IMR-90 (cell line): Measurements from ENCODE around the gene MSRB1. TPM values are rescaled to one million over a fixed set of nuclear protein-coding genes. Genes with fewer than 3 reads are reported as not detected.

ENCODE experiments used
- ATAC-seq: fragments of 200-7000 bp; cut with Tn5 transposase; 2 replicates; pipeline ENCODE4 v1.9.1; 2020; ENCODE audit warnings: low read depth, mild to moderate bottlenecking, moderate library complexity
- BruUV-seq: library from RNA; stranded (reverse); fragments of 400-500 nt; replicated peaks from 2 replicates; lab custom pipeline; 2021; lab: Mats Ljungman, UMichigan
- CTCF ChIA-PET: fragments of 300-600 bp; formaldehyde crosslinking; extraction: SDS; loops from one replicate; lab custom pipeline; 2021; ENCODE audit warnings: antibody characterized with exemption; lab: Yijun Ruan, JAX
- POLR2A ChIA-PET: fragments of 300-600 bp; sonication (Branson Sonifier 250); formaldehyde crosslinking; loops from one replicate; lab custom pipeline; 2022; ENCODE audit warnings: antibody characterized with exemption; ENCODE audit not compliant: unreplicated experiment; lab: Charles Lee
- DNase-seq: peaks from one replicate; pipeline ENCODE4 v3.0.0; 2013
- H2AFZ ChIP-seq: replicated peaks from 2 replicates; pipeline ENCODE3; 2013; ENCODE audit warnings: low read length, mild to moderate bottlenecking; ENCODE audit not compliant: poor library complexity
- H2AK5ac ChIP-seq: 2 replicates; pipeline ENCODE4 v1.6.1; 2013; ENCODE audit warnings: low read depth, low read length, inconsistent platforms
- H2AK9ac ChIP-seq: replicated peaks from 2 replicates; pipeline ENCODE3; 2013; ENCODE audit warnings: mild to moderate bottlenecking, low read depth, low read length, moderate library complexity; ENCODE audit not compliant: poor library complexity
- H2BK120ac ChIP-seq: 2 replicates; pipeline ENCODE4 v1.6.1; 2013; ENCODE audit warnings: low read depth, low read length, inconsistent platforms
- H2BK15ac ChIP-seq: 3 replicates; pipeline ENCODE4 v1.6.1; 2013; ENCODE audit warnings: low read depth, low read length, inconsistent platforms
- H2BK20ac ChIP-seq: 2 replicates; pipeline ENCODE4 v1.6.1; 2013; ENCODE audit warnings: low read depth, mild to moderate bottlenecking, inconsistent platforms, low read length, moderate library complexity
- H2BK5ac ChIP-seq: 2 replicates; pipeline ENCODE4 v1.6.1; 2013; ENCODE audit warnings: mild to moderate bottlenecking, low read depth, low read length, inconsistent platforms; ENCODE audit not compliant: poor library complexity, severe bottlenecking
- H3K14ac ChIP-seq: replicated peaks from 2 replicates; pipeline ENCODE4 v1.6.1; 2013; ENCODE audit warnings: low read depth, low read length, inconsistent platforms
- H3K18ac ChIP-seq: 2 replicates; pipeline ENCODE4 v1.6.1; 2013; ENCODE audit warnings: low read depth, low read length, control low read depth
- H3K23ac ChIP-seq: 2 replicates; pipeline ENCODE4 v1.6.1; 2013; ENCODE audit warnings: low read depth, low read length, inconsistent platforms
- H3K27ac ChIP-seq: 2 replicates; pipeline ENCODE4 v1.5.1; 2013; ENCODE audit warnings: mild to moderate bottlenecking, control low read depth, low read length; ENCODE audit not compliant: insufficient read depth
- H3K27me3 ChIP-seq: 2 replicates; pipeline ENCODE4 v1.6.1; 2013; ENCODE audit warnings: low read length; ENCODE audit not compliant: control insufficient read depth, insufficient read depth
- H3K36me3 ChIP-seq: 2 replicates; pipeline ENCODE4 v1.6.1; 2013; ENCODE audit warnings: low read length, mixed read lengths; ENCODE audit not compliant: control insufficient read depth, insufficient read depth
- H3K4ac ChIP-seq: 2 replicates; pipeline ENCODE4 v1.6.1; 2013; ENCODE audit warnings: low read depth, low read length, inconsistent platforms
- H3K4me1 ChIP-seq: 2 replicates; pipeline ENCODE4 v1.6.1; 2013; ENCODE audit warnings: low read length, mixed read lengths; ENCODE audit not compliant: control insufficient read depth, insufficient read depth
- H3K4me2 ChIP-seq: 2 replicates; pipeline ENCODE4 v1.6.1; 2013; ENCODE audit warnings: low read depth, mild to moderate bottlenecking, control low read depth, low read length, moderate library complexity
- H3K4me3 ChIP-seq: 2 replicates; pipeline ENCODE4 v1.5.1; 2013; ENCODE audit warnings: low read depth, mild to moderate bottlenecking, control low read depth, low read length, moderate library complexity; ENCODE audit not compliant: insufficient read depth
- H3K56ac ChIP-seq: 2 replicates; pipeline ENCODE4 v1.6.1; 2013; ENCODE audit warnings: low read length, inconsistent platforms; ENCODE audit not compliant: insufficient read depth; ENCODE audit errors: extremely low read depth
- H3K79me1 ChIP-seq, 2 experiments: 2 replicates each; pipeline ENCODE4 v1.6.1; 2013; ENCODE audit warnings: low read length in 2 of 2, inconsistent platforms in 1 of 2, low read depth in 1 of 2
- H3K9ac ChIP-seq: 2 replicates; pipeline ENCODE4 v1.6.1; 2013; ENCODE audit warnings: low read depth, low read length, control low read depth
- H3K9me1 ChIP-seq: 2 replicates; pipeline ENCODE4 v1.6.1; 2013; ENCODE audit warnings: low read length, inconsistent platforms; ENCODE audit not compliant: insufficient read depth
- H3K9me3 ChIP-seq: 2 replicates; pipeline ENCODE4 v1.6.1; 2013; ENCODE audit warnings: low read length; ENCODE audit not compliant: control insufficient read depth, insufficient read depth
- H4K20me1 ChIP-seq: 2 replicates; pipeline ENCODE4 v1.6.1; 2013; ENCODE audit warnings: low read length, inconsistent platforms; ENCODE audit not compliant: insufficient read depth
- H4K5ac ChIP-seq: 2 replicates; pipeline ENCODE4 v1.6.1; 2013; ENCODE audit warnings: mild to moderate bottlenecking, low read depth, low read length, control low read depth
- H4K8ac ChIP-seq, 2 experiments: 2 replicates each; pipeline ENCODE4 v1.6.1; 2013; ENCODE audit warnings: low read depth in 2 of 2, low read length in 2 of 2, control low read depth in 1 of 2, inconsistent platforms in 1 of 2
- H4K91ac ChIP-seq: 2 replicates; pipeline ENCODE4 v1.6.1; 2013; ENCODE audit warnings: low read depth, low read length, inconsistent platforms; ENCODE audit not compliant: insufficient read depth
- FOS ChIP-seq: fragments of 150-350 bp; IDR thresholded peaks from 2 replicates; pipeline ENCODE4 v1.6.1; 2016; ENCODE audit warnings: low read depth, low read length
- MXI1 ChIP-seq: IDR thresholded peaks from 2 replicates; pipeline ENCODE4 v1.6.1; 2012; ENCODE audit warnings: low read depth, mild to moderate bottlenecking, low read length, moderate library complexity, borderline replicate concordance
- RFX5 ChIP-seq: IDR thresholded peaks from 2 replicates; pipeline ENCODE4 v1.8.0; 2012; ENCODE audit warnings: low read depth, mild to moderate bottlenecking, low read length, moderate library complexity
- WGBS, 2 experiments: methylation state at CpG; one replicate each; pipeline versions ENCODE4 v1.1.5 to v1.1.7; 2013; ENCODE audit warnings: missing lambda C conversion rate in 2 of 2; ENCODE audit not compliant: insufficient read length in 1 of 2; ENCODE audit errors: extremely low coverage in 2 of 2; 5-methylcytosine and 5-hydroxymethylcytosine counted together
- dilution Hi-C: fragments of 300-500 bp; cut with HindIII; formaldehyde crosslinking; loops from one replicate; pipeline ENCODE4 v1.14.3; 2018; ENCODE audit warnings: low sequenced_read_pairs; ENCODE audit not compliant: unreplicated experiment
- in situ Hi-C: fragments of 300-500 bp; cut with MboI; formaldehyde crosslinking; loops from 3 replicates; pipeline ENCODE4 v1.14.3; 2019; ENCODE audit warnings: low sequenced_read_pairs, inconsistent platforms, mixed read lengths
- intact Hi-C: fragments of 100-400 bp; cut with micrococcal nuclease; formaldehyde crosslinking; loops from 2 replicates; pipeline ENCODE4 v1.10.0; 2022
- polyA plus RNA-seq, 3 experiments: library from polyadenylated mRNA; depleted of rRNA; stranded (reverse); fragments of >200 nt; gene quantifications; 2 replicates each; pipeline ENCODE4 v1.2.3, GENCODE V29; 2012; ENCODE audit warnings: low replicate concordance in 1 of 3
- total RNA-seq: library from RNA; depleted of rRNA; stranded (reverse); fragments of >200 nt; gene quantifications from 2 replicates; pipeline ENCODE4 v1.2.3, GENCODE V29; 2012

Gene MSRB1
- total and polyA plus RNA-seq, 2 of the 4 experiments (the other 2 are of a cell fraction) = 17.0 to 32.3 TPM

GRCh38 chr16:1907226-1907860 lies 35.7 kb downstream of the MSRB1 start:
- dilution Hi-C loops = no loop called here
- DNase-seq (no peak), ATAC-seq (no peak)
- intact Hi-C loops = no loop called here
- in situ Hi-C loops = no loop called here
- no peaks in the 10 kb centered on the region for H3K4me1 ChIP-seq
- H4K5ac ChIP-seq = no peak overlapping the region
- no TSS peak for BruUV-seq
- no peaks in the 10 kb centered on the region for H3K79me1 ChIP-seq
- no peak overlapping the region for H3K23ac ChIP-seq
- H3K4ac ChIP-seq = no peak overlapping the region
- 58% methylated on average over 4 of the region's 17 CpGs; no CpG with 5 or more reads in 1 of the 2 experiments for WGBS, 2 experiments
- no peak overlapping the region for H4K91ac ChIP-seq
- H3K36me3 ChIP-seq = no peaks in the 10 kb centered on the region
- H2AK5ac ChIP-seq = no peak overlapping the region
- no peaks in the 10 kb centered on the region for H3K9me3 ChIP-seq
- no peak overlapping the region for H2AFZ ChIP-seq
- no peak overlapping the region for H3K9ac ChIP-seq
- TF ChIP-seq FOS = no peak
- no peak for TF ChIP-seq RFX5
- TF ChIP-seq MXI1 = no peak
- no peak overlapping the region for H3K14ac ChIP-seq
- peaks cover 68% of the 10 kb centered on the region for H3K27me3 ChIP-seq
- no peak overlapping the region for H2BK5ac ChIP-seq
- no peak overlapping the region for H3K4me3 ChIP-seq
- H2BK15ac ChIP-seq = no peak overlapping the region
- no peaks in the 10 kb centered on the region for H4K20me1 ChIP-seq
- no peak overlapping the region for H3K18ac ChIP-seq
- H2BK20ac ChIP-seq = no peak overlapping the region
- H3K27ac ChIP-seq = no peak overlapping the region
- no peak overlapping the region for H3K56ac ChIP-seq
- ChIA-PET CTCF (no interaction called here), POLR2A (no interaction called here)
- H2AK9ac ChIP-seq = no peak overlapping the region
- no peaks in the 10 kb centered on the region for H3K9me1 ChIP-seq
- no peak overlapping the region for H4K8ac ChIP-seq
- no peak overlapping the region for H2BK120ac ChIP-seq
- no peak overlapping the region for H3K4me2 ChIP-seq
